Endothelial cell of umbilical vein (primary cell): ENCODE data around the gene CCDC187.

ENCODE experiments used
- CTCF ChIP-seq, 2 donors: IDR thresholded peaks; 1 replicate in 1 of 2; 2 replicates in 1 of 2; pipeline ENCODE4 v1.5.1; 2011; ENCODE audit warnings: low read length in 2 of 2, mild to moderate bottlenecking in 2 of 2, moderate library complexity in 2 of 2, control low read depth in 1 of 2, inconsistent platforms in 1 of 2, low read depth in 1 of 2; ENCODE audit not compliant: insufficient read depth in 1 of 2; ENCODE audit errors: extremely low read depth in 1 of 2
- MAX ChIP-seq: IDR thresholded peaks from 2 replicates; pipeline ENCODE4 v1.6.1; 2011; ENCODE audit not compliant: insufficient read depth, insufficient read length
- MYC ChIP-seq: IDR thresholded peaks from one replicate; pipeline ENCODE4 v1.6.1; 2011; ENCODE audit warnings: mild to moderate bottlenecking, low read depth, low read length
- POLR2AphosphoS5 ChIP-seq: IDR thresholded peaks from 2 replicates; pipeline ENCODE4 v1.6.1; 2012; ENCODE audit warnings: low read depth, mild to moderate bottlenecking, control low read depth, low read length, moderate library complexity; ENCODE audit not compliant: insufficient read depth

- no peak for TF ChIP-seq CTCF (IDR thresholded peaks at IDR 0.05; ENCODE audit: extremely low read depth in 1 of 2, insufficient read depth in 1 of 2, low read depth in 1 of 2, low read length in 2 of 2)
- no peak for TF ChIP-seq POLR2AphosphoS5
- TF ChIP-seq MAX = no peak
- TF ChIP-seq MYC = no peak
Observed at GRCh38 chr9:136299541-136299940, 4.4 kb downstream of the CCDC187 start.
